ENCODE data around the gene USP27X.

USP27X gene

GRCh38 chrX:49879656-49880277 is 483 bp downstream of the USP27X start:
- peak; percentile 15 for DNase-seq

GRCh38 chrX:49880668-49881067 is 1.4 kb downstream of the USP27X start:
- no peak for DNase-seq

GRCh38 chrX:49884290-49884862 is 5.1 kb downstream of the USP27X start:
- DNase-seq = no peak

GRCh38 chrX:49892542-49892941 is 13.3 kb downstream of the USP27X start:
- DNase-seq = no peak

- no peak for DNase-seq
Observed at GRCh38 chrX:49896951-49897350, 17.7 kb downstream of the USP27X start.

- no peak for DNase-seq
Observed at GRCh38 chrX:49901048-49901447, 21.8 kb downstream of the USP27X start.

- DNase-seq = no peak
Observed at GRCh38 chrX:49910344-49910743, 31.1 kb downstream of the USP27X start.

GRCh38 chrX:49912086-49912485 is 32.8 kb downstream of the USP27X start:
- no peak for DNase-seq

- no peak for DNase-seq
Observed at GRCh38 chrX:49912861-49913260, 33.6 kb downstream of the USP27X start.

- DNase-seq = peak; percentile 28
Observed at GRCh38 chrX:49915361-49916222, 36.3 kb downstream of the USP27X start.

- DNase-seq = no peak
Observed at GRCh38 chrX:49919617-49920016, 40.3 kb downstream of the USP27X start.

GRCh38 chrX:49921109-49921508 is 41.8 kb downstream of the USP27X start:
- no peak for DNase-seq

- peak; percentile 73 for DNase-seq
Observed at GRCh38 chrX:49922291-49923241, 43.3 kb downstream of the USP27X start, which contains the start of gene CLCN5. Gene CLCN5 (plus strand): TSS chrX:49922596. CDS start chrX:49925299, 2,703 bp downstream.

- DNase-seq = no peak
Observed at GRCh38 chrX:49925176-49925575, 45.9 kb downstream of the USP27X start.

- no peak for DNase-seq
Observed at GRCh38 chrX:49930039-49930438, 50.8 kb downstream of the USP27X start.
